GM12874 (cell line): ENCODE data around the gene FTCD.

ENCODE experiments used
- TF ChIP-seq, protein P1 (sequence below): IDR thresholded peaks from 2 replicates; pipeline ENCODE4 v1.5.1; 2011; ENCODE audit warnings: low read depth, mild to moderate bottlenecking, control low read depth, low read length, moderate library complexity; ENCODE audit not compliant: insufficient read depth

Gene FTCD

DNA sequence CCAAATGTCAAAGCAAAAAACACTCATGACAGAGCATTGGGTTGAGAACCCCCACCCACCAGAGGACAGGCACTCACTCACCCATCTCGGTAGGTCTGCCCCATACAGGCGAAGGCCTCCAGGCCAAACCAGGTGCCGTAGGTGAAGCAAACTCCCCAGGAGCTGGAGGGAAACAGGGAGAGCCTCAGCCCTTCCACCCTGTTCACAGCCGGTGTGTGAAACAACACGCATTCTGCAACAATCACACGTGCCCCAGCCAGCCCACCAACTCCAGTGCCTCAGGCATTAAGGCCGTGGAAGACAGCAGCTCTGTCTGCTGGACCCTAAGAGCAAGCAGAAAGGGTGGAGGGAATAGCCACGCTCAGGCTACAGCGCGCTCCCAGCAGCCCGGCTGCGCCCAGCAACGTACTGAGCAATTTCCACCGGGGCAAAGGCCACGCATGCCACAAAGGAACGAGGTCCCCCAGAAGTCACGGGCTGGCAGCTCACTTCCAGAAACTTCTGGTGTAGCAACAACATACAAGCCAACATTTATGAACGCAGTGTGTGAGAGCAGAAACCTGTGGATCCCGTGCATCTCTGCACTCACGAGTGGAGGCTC is 40.3 kb upstream of the FTCD start:
- TF ChIP-seq, protein P1, sequence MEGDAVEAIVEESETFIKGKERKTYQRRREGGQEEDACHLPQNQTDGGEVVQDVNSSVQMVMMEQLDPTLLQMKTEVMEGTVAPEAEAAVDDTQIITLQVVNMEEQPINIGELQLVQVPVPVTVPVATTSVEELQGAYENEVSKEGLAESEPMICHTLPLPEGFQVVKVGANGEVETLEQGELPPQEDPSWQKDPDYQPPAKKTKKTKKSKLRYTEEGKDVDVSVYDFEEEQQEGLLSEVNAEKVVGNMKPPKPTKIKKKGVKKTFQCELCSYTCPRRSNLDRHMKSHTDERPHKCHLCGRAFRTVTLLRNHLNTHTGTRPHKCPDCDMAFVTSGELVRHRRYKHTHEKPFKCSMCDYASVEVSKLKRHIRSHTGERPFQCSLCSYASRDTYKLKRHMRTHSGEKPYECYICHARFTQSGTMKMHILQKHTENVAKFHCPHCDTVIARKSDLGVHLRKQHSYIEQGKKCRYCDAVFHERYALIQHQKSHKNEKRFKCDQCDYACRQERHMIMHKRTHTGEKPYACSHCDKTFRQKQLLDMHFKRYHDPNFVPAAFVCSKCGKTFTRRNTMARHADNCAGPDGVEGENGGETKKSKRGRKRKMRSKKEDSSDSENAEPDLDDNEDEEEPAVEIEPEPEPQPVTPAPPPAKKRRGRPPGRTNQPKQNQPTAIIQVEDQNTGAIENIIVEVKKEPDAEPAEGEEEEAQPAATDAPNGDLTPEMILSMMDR: no peak

DNA sequence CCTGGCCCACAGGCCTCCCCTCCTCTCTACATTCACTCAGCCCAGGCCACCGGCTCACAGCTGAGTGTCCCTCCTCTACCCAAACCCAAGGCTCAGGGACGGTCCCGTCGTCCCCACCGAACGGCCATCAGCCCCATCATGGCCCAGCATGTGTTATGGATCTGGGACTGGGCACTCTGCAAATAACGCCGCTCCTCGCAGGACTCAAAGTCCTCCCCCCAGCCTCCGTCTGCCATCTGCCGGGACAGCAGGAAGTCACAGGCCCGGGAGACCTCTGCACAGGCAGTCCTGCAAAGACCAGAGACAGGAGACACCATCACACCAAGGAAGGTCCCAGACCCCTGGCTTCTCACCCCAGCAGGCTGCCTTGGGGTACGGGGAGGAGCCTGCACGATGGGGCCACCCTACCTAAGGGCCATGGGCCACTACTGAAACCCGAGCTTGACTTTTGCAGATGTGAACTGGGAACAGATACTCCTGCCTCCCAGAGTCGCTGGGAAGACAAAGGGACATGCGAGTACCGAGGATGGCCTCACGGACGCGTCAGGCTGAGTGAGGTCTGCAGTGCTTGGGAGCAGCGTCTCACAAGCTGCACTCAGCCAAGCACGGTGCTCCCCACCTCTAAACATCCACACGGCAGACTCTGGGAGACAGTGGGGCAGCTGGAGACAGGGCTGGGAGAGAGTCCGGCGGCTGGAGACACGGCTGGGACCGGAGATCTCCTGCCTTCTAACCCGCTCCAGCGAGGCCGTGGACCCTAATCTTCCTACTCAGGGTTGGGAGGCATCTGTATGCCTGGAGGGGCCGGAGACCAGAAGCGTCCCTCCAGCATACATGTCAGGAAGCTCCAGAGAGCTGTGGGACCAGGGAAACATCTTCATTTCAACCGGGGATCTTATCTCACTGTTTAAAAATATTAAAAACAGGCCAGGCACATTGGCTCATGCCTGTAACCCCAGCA is 39.3 kb upstream of the FTCD start:
- TF ChIP-seq, protein P1: no peak

DNA sequence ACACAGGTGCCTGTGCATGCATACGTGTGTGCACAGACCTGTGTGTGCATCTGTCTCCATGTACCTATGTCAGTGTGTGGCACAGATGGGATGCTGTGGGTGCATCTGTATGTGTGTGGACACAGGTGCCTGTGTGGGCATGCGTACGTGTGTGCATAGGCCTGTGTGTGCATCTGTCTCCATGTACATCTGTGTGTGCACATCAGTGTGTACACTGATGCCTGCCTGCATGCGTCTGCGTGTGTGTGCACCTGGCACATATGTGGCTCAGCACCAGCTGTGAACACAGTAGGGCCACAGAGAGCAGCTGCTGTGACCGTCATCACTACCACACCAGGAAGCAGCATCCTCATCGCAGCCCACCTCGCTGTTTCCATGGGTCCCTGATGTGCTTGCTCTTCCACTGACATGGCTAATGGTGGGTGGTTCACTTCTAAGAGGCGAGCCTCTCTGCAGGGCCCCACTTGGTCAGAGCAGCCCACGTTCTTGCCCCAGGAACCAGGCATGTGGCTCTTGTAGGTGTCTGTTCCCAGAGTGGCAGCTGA is 38.5 kb upstream of the FTCD start:
- TF ChIP-seq, protein P1: no peak

DNA sequence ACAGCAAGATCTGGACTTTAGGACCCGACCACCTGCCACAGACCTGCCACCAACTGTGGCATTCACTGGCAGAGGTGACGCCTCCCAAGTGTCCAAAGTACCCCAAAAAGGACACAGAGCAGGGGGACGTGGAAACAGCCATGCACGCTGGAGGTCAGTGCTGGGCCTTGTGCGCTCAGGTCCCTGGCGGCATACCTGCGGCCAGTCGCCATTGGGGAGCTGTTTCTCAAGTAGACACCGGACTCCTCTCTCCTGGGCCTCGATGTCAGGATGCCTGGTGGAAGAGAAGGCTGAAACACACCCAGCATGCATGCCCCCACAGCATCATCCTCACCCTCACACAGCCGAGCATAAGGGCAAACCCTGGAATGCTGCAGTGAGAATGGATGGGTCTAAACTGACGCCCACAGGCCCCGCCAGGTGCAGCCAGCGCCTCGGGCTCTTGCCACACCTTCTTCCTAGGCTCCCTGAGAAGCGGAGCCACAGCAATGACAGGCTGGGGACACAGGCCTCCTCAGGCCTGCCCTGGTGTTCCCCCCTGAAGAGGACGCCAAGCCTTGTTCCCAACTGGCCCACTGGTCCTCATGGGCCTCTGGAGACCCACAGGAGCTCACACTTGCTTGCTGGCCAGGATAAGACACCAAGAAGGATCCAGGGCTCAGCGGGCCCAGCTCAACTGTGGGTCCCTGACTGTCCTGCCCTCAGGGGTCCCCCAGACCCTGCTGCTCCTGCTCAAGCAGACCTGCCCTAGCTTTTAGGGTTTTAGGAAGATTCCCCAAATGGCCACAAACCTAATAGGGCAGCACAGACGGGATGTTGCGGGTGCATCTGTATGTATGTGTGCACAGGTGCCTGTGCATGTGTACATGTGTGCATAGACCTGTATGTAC is 36.6 kb upstream of the FTCD start:
- TF ChIP-seq, protein P1: no peak

DNA sequence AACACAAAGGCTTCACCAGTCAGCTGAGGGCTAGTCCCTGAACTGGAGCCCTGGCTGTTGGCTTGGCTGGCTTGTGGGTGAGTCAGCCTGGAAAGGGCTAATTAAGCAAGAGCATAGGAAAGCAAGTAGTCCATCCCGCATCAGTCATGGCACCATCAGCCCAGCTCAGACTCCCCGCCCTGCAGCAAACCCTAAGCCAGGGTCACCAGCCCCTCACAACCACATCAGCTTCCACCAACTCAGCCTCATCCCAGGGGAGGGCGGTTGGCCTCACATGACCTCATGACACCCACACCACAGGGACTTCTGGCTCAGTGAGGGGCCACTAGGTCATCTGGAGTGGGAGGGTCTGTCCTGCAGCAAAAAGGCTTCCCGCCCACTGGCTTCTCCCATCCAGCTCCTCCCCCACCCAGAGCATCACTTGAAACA is 35.9 kb upstream of the FTCD start:
- TF ChIP-seq, protein P1: no peak

DNA sequence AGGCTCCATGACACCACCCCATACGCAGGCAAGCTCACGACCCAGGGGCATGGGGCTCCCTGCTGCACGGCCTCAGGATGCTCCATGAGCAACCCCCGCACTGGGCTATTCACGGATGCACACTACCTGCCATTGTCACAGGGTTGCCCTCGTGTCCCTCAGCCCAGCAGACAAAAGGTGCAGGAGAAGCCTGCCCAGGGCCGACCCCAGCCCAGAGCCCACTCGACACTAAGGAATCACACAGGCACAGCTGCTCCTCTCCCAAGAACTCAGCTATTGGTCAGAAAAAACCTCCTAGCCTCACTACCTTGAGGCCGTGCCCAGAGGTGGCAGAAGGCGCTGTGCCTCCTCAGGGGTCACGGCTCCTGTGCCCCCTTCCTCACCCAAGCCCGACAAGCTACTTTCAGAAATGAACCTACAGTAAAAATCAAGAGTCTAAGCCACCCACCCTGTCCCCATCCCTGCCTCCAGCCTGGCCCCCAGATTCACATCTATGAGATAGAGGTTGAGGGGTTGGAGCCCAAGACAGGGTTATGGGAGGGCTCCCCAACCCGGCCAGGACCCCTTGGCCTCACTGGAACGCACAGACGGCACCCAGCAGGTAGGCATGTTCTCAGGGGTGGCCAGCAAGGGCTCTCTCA is 35.2 kb upstream of the FTCD start:
- TF ChIP-seq, protein P1: no peak
